Mammary epithelial cell (primary cell): ENCODE measurements around the gene HTRA3.

Experiments used
- CTCF ChIP-seq, 2 donors: IDR thresholded peaks in 1 of 2; conservative IDR thresholded peaks in 1 of 2; 2 replicates each; pipeline ENCODE4 v1.5.1; 2011 to 2012; ENCODE audit warnings: inconsistent platforms in 2 of 2, low read length in 2 of 2, mild to moderate bottlenecking in 2 of 2, control low read depth in 1 of 2, low read depth in 1 of 2; ENCODE audit not compliant: insufficient read depth in 1 of 2; ENCODE audit errors: extremely low read depth in 1 of 2
- EZH2 ChIP-seq: IDR thresholded peaks from 2 replicates; pipeline ENCODE4 v1.6.1; 2012; ENCODE audit warnings: low read length, inconsistent platforms, borderline replicate concordance

- TF ChIP-seq CTCF (conservative IDR thresholded peaks at IDR 0.05 in 1 of 2, IDR thresholded peaks at IDR 0.05 in 1 of 2; ENCODE audit: extremely low read depth in 1 of 2, insufficient read depth in 1 of 2, low read depth in 1 of 2, low read length in 2 of 2) (no peak), EZH2 (no peak)
Observed at GRCh38 chr4:8263397-8263796, 6.2 kb upstream of the HTRA3 start.
